GM10248 (cell line): ENCODE measurements around the gene TMPO.

Experiments
- CTCF ChIA-PET: fragments of 300-600 bp; sonication (Branson Sonifier 250); formaldehyde crosslinking; extraction: SDS; loops from one replicate; lab custom pipeline; 2021; ENCODE audit warnings: antibody characterized with exemption; lab: Yijun Ruan, JAX
- POLR2A ChIA-PET: fragments of 350-650 bp; sonication (Branson Sonifier 250); formaldehyde crosslinking; extraction: SDS; loops from one replicate; lab custom pipeline; 2020; ENCODE audit warnings: antibody characterized with exemption; lab: Yijun Ruan, JAX
- DNase-seq: peaks from one replicate; pipeline ENCODE4 v3.0.0; 2012; ENCODE audit errors: extremely low spot score
- CTCF ChIP-seq: IDR thresholded peaks from 2 replicates; pipeline ENCODE4 v1.5.1; 2012; ENCODE audit warnings: mild to moderate bottlenecking, low read depth; ENCODE audit errors: extremely low read depth, missing control alignments, control extremely low read depth

TMPO gene

GRCh38 chr12:98580695-98581094 lies 65.3 kb downstream of the TMPO start:
- CTCF ChIA-PET = interaction anchor here (1.8 to 7.4 kb wide), 2 partner anchors 10 to 14 kb away, joined by 4 to 42 read pairs; no protein-coding TSS in a partner anchor
- no peak for DNase-seq
- no peak for TF ChIP-seq CTCF
- POLR2A ChIA-PET = no interaction called here

GRCh38 chr12:98581101-98581500 lies 65.7 kb downstream of the TMPO start:
- POLR2A ChIA-PET = no interaction called here
- TF ChIP-seq CTCF = no peak
- CTCF ChIA-PET = interaction anchor here (1.8 to 7.4 kb wide), 2 partner anchors 10 to 15 kb away, joined by 4 to 42 read pairs; no protein-coding TSS in a partner anchor
- no peak for DNase-seq

GRCh38 chr12:98582093-98582492 lies 66.7 kb downstream of the TMPO start:
- DNase-seq = no peak
- CTCF ChIA-PET = interaction anchor here (5.6 kb wide), 1 partner anchor 15 kb away, joined by 31 read pairs; no protein-coding TSS in a partner anchor
- POLR2A ChIA-PET = no interaction called here
- no peak for TF ChIP-seq CTCF

GRCh38 chr12:98587084-98587483 lies 71.7 kb downstream of the TMPO start:
- CTCF ChIA-PET = interaction anchor here (0.9 to 5.6 kb wide), 2 partner anchors 20 to 67 kb away, joined by 3 to 31 read pairs; no protein-coding TSS in a partner anchor
- no peak for TF ChIP-seq CTCF
- DNase-seq = no peak
- POLR2A ChIA-PET = interaction anchor here (0.7 to 1.1 kb wide), 2 partner anchors 10 to 241 kb away, joined by 3 to 7 read pairs; no protein-coding TSS in a partner anchor

- DNase-seq = no peak
- CTCF ChIA-PET = interaction anchor here (1.0 to 1.7 kb wide), 3 partner anchors 24 to 100 kb away, joined by 3 to 7 read pairs (median 3); no protein-coding TSS in a partner anchor
- POLR2A ChIA-PET = no interaction called here
- no peak for TF ChIP-seq CTCF
Observed at GRCh38 chr12:98591209-98591608, 75.8 kb downstream of the TMPO start.

- CTCF ChIA-PET = interaction anchor here (1.2 to 2.5 kb wide), 4 partner anchors 9 to 30 kb away, joined by 3 to 13 read pairs (median 6); no protein-coding TSS in a partner anchor
- DNase-seq = no peak
- no peak for TF ChIP-seq CTCF
- POLR2A ChIA-PET = interaction anchor here (0.6 to 2.6 kb wide), 18 partner anchors 10 to 1873 kb away, joined by 3 to 27 read pairs (median 5); no protein-coding TSS in a partner anchor
Observed at GRCh38 chr12:98592825-98593322, 77.5 kb downstream of the TMPO start.
